B cell (primary cell): ENCODE measurements around the gene MRPS24.
"Not testable (repeated sequence)": the region's sequence is repeated elsewhere in the genome, so short reads cannot be mapped to it uniquely, and the experiment has no call there.

Source experiments
- CTCF ChIP-seq: fragments of 200-600 bp; IDR thresholded peaks from one replicate; pipeline ENCODE4 v1.8.0; 2022; ENCODE audit warnings: antibody characterized with exemption, mild to moderate bottlenecking
- EZH2 ChIP-seq: IDR thresholded peaks from 2 replicates; pipeline ENCODE4 v1.6.1; 2012; ENCODE audit warnings: borderline replicate concordance, low read depth, mild to moderate bottlenecking, moderate library complexity, low read length; ENCODE audit not compliant: insufficient read depth, poor library complexity, severe bottlenecking

- TF ChIP-seq CTCF, EZH2: not testable (repeated sequence)
Observed at GRCh38 chr7:43824513-43824912, 44.8 kb downstream of the MRPS24 start.
